ENCODE results near the gene SYNE1.

Gene SYNE1

DNA sequence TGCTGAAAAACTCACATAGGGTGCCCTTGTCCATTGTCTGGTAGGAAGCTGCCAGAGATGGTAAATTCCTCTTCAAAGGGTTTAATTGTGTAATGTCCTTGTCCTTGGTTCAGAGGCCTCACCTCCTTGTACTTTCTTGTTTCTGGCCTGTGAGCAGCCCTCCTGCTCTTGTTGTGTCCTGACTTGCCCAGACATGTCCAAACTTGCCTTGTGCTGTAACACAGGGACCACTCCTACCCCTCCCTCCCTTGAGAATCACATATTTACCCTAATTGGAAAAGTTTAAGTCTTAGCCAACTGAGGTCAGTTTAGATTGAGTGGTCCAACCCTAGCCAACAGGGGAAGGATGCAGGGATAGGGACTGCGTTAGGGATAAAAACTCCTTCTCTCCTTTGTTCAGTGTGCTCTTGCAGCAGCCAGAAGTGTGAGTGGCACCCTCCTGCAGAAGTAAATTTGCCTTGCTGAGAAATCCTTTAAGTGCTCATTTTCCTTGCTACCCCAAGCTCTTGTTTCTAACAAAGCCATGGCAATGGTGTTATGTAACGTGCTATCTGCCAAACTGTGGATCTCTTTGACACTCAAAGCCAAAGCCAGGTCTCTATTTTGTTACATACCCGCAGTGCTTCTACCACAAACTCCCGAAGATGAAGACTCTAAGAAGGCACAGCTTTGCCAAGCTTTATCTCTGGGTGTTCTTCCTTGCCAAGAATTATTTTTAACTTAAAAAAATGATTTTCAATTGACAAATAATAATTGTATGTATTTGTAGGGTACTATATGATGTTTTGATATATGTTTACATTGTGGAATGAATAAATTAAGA is 415.1 kb downstream of the SYNE1 start:
- DNase-seq, result no peak

DNA sequence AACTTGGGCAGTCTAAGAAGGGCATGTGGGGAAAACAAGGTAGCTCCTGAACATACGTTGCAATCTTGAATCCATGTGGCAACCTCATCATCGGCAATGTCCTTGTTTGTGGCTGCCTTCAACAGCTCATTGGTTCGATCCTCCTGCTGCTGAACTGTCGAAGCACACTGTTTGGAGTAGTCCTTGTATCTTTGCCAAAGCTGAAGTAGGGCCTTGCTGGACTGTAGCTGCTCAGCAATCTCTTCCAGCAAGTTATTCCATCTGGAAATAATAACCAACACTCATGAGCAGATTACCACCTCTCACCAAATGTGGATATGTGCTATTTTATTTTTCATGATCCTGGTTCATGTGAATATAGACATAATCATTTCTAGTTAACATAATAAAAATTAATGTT is 416.4 kb downstream of the SYNE1 start:
- DNase-seq, result no peak

DNA sequence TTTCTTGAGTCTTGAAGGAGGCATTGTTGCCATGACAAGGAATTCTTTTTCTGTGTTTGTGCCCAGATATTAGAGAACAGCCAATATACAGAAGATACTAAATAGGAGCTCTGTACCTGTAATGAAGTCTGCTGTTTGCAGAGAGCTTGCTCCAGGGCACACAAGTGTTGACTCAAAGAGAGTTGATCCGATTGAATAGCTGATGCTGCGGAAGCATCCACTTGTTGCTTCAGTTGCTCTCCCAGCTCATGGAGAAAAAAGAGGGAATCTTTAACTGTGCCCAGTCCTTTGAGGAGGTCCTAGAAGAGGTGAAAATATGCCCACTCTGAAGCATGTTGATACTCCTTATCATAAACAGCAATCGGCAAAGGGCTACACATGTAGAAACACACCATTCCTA is 418.3 kb downstream of the SYNE1 start:
- DNase-seq, result no peak

- no peak for DNase-seq
These were observed 424.7 kb downstream of the SYNE1 start for GRCh38 chr6:152212437-152212836.

- DNase-seq, result no peak
These were observed 428.0 kb downstream of the SYNE1 start for GRCh38 chr6:152209211-152209610.

DNA sequence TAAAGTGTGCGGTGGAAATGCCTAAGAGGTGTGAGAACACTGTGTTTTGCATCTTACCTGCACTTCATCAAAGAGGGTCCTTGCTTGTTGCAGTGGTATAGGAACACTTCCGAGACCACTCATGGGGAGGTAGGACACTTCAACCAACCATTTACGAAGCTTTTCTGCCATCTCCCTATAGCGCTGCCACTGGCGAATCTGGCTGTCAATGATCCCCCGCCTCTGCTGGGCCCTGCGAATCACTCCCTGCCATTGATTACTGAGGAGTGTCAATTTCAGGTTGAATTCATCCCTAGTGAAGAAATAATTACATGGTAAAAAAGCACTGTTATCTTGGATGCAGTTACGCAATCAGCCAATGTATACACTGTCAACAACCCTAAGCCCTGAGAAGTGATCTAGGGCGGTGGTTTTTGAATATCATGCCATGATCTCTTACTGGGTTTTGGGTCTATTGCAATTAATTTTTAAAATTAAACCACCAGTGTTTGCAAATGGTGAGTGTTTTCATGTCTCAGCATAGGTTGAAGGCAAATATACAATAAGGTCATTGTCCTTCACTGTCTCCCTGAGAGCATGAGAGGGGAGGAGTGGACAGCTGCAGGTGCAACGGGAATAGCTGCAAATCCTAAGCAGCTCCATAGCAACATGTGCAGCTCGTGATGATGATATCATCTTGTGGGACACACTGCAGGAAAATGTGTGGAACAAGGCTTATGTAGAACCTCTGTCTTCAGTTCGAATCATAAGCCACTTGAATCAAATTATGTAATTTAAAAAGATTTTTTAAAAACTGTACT is 429.0 kb downstream of the SYNE1 start:
- DNase-seq, result peak; percentile 83

DNA sequence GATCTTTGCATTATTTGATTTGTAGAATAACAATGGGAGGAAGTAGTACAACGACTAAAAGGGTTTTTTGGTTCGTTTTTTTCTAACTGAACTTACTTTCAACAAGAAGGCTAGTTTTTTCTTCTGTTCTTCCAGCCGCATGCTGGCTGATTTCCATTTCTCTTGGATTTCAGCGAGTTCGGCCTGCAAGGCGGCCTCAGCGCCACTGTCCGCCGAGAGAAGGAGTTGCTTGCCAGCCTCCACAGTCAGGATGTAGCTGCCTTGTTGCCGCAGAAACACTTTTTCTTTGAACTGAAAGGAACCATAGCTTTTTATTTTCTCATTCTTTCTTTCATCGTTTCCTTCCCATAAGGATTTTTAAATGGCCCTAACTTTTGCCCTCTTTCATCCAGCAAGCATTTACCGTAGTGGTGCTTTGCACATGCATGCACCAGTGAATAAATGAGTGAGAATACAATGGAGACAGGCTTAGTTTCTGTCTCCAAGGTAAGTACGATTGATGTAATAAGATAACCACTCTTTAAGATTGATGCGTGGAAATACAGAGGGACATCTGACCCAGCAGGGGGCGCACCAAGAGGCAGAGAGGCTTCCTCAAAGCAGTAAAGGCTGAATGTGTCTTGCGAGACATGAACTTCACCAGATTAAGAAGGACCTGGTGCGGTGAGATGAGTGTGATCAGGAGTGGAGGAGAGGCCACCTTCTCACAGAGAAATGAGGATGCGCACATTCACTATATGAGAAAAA is 430.9 kb downstream of the SYNE1 start:
- no peak for DNase-seq

DNA sequence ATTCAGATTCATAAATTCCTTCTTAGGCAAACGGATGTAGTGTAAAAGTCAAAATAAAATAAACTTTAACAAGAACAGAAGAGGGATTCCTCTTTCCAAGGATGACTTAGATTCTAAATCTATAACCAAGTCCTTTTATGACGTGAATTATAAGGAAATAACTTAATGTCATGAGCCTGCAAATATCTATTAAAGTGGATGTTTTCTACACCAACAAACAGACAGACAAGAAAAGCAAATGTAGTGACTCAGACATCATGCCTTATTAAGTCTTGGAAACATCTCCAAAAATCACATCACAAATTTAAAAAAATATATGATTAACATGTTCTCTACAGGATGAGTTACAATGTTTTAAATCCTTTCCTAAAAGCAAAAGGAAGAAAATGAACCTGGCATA is 432.6 kb downstream of the SYNE1 start:
- no peak for DNase-seq

GRCh38 chr6:152201120-152201519 is 436.0 kb downstream of the SYNE1 start:
- no peak for DNase-seq

- DNase-seq, result no peak
These were observed 441.3 kb downstream of the SYNE1 start for GRCh38 chr6:152195896-152196295.

DNA sequence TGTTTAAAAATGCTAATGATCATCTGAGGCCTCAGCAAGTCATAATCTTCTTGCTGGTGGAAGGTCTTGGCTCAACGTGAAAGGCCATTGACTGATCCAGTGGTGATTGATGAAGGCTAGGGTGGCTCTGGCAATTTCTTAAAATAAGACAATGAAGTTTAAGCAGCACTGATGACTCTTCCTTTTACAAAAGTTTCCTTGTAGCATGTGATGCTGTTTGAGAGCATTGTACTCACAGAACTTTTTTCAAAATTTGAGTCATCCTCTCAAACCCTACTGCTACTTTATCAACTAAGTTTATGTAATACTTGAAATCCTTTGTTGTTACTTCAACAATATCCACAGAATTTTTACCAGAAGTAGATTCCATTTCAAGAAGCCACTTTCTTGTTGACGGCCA is 447.4 kb downstream of the SYNE1 start:
- DNase-seq, result no peak

DNA sequence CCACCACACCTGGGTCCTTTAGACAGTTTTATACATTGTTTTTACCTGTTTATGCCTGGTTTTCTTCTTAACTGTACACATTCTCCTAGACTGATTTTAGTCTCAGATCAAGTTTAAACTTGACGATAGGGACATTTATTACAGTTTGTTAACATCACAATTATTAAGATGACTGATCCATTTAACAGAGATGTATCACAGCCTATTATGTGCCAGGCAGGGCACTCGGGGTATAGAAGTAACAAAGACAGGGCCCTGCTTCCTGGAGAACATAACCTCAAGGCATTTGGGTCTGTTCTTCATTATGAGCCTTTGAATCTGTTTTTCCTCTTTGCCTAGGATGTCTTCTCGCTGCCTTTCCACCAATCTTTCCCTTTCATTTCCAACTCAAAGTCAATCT is 449.2 kb downstream of the SYNE1 start:
- no peak for DNase-seq

- DNase-seq, result no peak
These were observed 450.3 kb downstream of the SYNE1 start for GRCh38 chr6:152186840-152187239.

DNA sequence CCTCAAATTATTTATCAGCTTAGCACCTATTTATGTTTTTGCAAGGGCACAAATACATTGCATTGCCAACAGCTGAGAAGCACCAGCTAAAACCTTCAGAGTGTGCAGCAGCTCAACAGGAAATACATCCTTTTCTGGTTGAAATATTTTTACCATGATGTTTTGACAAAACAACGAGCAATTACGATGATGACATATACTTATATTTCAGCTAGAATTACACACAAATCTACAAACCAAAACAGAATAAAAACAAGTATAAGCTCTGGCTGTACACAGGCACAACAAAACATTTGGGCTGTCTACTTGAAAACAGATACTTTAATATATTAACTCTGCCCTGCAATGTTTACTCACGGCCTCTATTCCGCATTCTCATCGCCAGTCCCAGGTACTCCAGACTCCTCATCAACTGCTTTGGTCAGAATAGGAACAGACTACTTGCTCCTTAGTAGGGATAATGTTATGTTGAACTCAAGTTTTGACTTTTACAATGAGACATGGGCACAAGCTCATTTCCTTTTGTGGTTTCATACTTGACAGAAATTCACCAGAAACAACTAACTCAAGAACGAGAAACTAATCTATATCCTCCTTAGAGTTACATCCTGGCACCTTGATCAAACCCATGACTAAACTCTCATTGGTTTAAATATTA is 452.1 kb downstream of the SYNE1 start:
- no peak for DNase-seq

DNA sequence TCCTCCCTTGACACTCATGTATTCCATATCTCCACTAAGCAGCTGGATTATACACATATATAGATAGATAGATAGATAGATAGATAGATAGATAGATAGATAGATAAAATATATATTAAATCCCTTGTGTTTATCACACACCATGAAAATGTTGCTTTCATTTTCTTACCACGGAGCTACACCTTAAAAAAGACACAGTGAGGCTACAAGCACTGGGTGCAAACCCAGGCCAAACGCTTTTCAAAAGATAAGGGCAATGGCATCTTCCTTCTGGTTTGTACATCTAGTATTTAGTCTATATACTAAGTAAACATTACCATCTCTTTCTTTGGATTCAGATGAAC is 452.6 kb downstream of the SYNE1 start:
- no peak for DNase-seq

GRCh38 chr6:152180601-152181000 is 456.6 kb downstream of the SYNE1 start:
- no peak for DNase-seq

- DNase-seq, result no peak
These were observed 460.9 kb downstream of the SYNE1 start for GRCh38 chr6:152176268-152176667.

DNA sequence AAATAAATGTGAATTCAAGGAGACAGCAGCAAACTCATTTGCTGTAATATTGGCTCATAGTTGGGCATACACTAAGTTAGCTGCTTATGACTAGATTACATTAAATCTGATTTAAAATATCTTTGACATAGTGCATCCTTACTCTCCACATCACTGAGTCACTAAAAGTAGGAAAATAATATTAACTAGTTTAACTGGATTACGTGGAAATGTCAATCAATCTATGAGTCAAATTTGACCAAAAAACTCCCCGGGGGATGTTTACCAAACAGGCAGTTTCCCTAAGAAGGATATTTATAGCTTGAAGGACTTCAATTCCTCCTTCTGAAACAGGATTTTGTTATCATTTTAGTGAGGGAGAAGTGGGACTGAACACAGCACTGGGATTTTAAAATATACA is 463.2 kb downstream of the SYNE1 start:
- no peak for DNase-seq

GRCh38 chr6:152173321-152173720 is 463.8 kb downstream of the SYNE1 start:
- DNase-seq, result no peak

DNA sequence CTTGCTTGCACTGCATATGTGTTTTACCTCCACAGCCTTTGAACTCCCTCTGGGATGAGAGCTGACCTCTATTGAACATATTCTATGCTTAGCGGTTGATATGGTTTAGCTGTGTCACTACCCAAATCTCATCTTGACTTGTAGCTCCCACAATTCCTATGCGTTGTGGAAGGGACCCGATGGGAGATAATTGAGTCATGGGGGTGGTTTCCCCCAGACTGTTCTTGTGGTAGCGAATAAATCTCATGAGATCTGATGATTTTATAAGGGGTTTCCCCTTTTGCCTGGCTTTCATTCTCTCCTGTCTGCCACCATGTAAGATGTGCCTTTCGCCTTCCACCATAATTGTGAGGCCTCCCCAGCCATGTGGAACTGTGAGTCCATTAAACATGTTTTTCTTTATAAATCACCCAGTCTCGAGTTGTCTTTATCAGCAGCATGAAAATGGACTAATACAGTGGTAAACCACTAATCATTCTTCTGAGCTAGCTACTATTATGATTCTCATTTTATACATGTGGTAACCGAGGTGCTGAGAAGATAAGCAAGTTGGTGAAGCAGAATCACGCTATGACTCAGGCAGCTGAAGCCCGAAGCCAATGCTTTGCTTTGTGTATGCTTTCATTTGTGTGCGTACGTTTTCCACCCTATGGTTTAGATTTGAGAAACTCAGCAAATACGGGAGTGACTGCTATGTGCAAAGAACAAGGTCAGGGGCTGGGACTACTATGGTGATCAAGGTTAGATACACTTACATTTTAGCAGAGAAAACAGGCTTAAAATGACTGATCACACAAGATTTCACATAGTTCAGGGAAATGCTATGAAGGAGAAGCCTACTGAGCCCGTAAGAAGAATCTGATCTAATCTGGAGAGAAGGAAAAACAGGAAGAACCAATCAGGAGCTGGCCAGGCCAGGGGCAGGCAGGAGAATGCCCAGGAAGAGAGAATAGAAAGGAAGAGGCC is 466.2 kb downstream of the SYNE1 start:
- DNase-seq, result no peak

DNA sequence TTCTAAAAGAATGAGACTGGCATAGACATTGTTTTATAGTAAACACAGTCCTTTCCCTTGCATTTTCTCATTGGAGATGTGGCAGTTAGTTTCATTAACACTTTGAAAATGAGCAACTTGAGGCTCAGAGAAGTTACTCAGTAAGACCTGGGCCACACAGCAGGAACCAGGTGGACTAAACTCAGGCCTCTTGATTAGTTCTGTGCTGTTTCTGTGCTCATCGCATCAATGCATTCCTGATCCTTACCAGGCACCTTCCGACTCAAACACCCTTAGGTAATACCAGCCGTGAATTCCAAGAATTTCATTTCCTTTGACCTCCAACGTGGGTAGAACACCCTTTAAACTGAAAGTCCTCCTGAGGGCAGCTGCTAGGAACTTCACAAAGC is 466.9 kb downstream of the SYNE1 start:
- no peak for DNase-seq
